ENCODE measurements around the gene HMCN1.

- TF ChIP-seq POLR2A (IDR thresholded peaks at IDR 0.05) (no peak), CTCF (IDR thresholded peaks at IDR 0.05) (no peak)
Observed at GRCh38 chr1:185960422-185961321, 226.5 kb downstream of the HMCN1 start.

Measured in upper lobe of left lung (tissue), 4 donors.